Peyer's patch (tissue), 4 donors: Measurements from ENCODE around the gene RNF220. TPM values are rescaled to one million over a fixed set of nuclear protein-coding genes. Genes with fewer than 3 reads are reported as not detected.
A peak's percentile ranks its signal among the peaks of the same experiment; 100 is the strongest.

Experiments
- DNase-seq, 3 donors: peaks; one replicate each; pipeline ENCODE4 v3.0.0-alpha.2; 2017 to 2019
- H3K27ac ChIP-seq, 4 donors: fragments of 200-600 bp; sonication (generic); one replicate each; pipeline ENCODE4 v1.5.1; 2016 to 2019
- H3K27me3 ChIP-seq, 2 donors: fragments of 200-600 bp; sonication (generic); one replicate each; pipeline ENCODE4 v1.5.1; 2019
- H3K36me3 ChIP-seq, 3 donors: fragments of 200-600 bp; sonication (generic); one replicate each; pipeline ENCODE4 v1.5.1; 2016 to 2019
- H3K4me1 ChIP-seq, 4 donors: fragments of 200-600 bp; sonication (generic); one replicate each; pipeline ENCODE4 v1.5.1; 2016 to 2019
- H3K4me3 ChIP-seq, 4 donors: fragments of 200-600 bp; sonication (generic); 1 replicate in 3 of 4; 2 replicates in 1 of 4; pipeline ENCODE4 v1.5.1; 2016 to 2019; ENCODE audit warnings: mild to moderate bottlenecking in 1 of 4
- H3K9me3 ChIP-seq, 4 donors: fragments of 200-600 bp; sonication (generic); one replicate each; pipeline ENCODE4 v1.5.1; 2016 to 2019; ENCODE audit warnings: mild to moderate bottlenecking in 1 of 4
- CTCF ChIP-seq, 6 experiments: fragments of 450-650 bp in 4 of 6; fragments of 200-600 bp in 2 of 6; sonication (generic) in 1 of 6; IDR thresholded peaks; one replicate each; pipeline ENCODE4 v1.5.1; 2017 to 2019; ENCODE audit warnings: antibody characterized with exemption in 6 of 6, mild to moderate bottlenecking in 3 of 6, moderate library complexity in 1 of 6
- POLR2A ChIP-seq, 2 donors: fragments of 450-650 bp; IDR thresholded peaks; one replicate each; pipeline ENCODE4 v1.5.1; 2017; ENCODE audit warnings: antibody characterized with exemption in 2 of 2, mild to moderate bottlenecking in 2 of 2, moderate library complexity in 2 of 2
- total RNA-seq, 4 donors: library from RNA; depleted of rRNA; stranded (reverse); fragments of >200 nt; gene quantifications; one replicate each; pipeline ENCODE4 v1.1.0, GENCODE V29; 2016

RNF220 gene
- total RNA-seq, 4 donors from 2014 or later: 107 to 152 (median 114) TPM

DNA sequence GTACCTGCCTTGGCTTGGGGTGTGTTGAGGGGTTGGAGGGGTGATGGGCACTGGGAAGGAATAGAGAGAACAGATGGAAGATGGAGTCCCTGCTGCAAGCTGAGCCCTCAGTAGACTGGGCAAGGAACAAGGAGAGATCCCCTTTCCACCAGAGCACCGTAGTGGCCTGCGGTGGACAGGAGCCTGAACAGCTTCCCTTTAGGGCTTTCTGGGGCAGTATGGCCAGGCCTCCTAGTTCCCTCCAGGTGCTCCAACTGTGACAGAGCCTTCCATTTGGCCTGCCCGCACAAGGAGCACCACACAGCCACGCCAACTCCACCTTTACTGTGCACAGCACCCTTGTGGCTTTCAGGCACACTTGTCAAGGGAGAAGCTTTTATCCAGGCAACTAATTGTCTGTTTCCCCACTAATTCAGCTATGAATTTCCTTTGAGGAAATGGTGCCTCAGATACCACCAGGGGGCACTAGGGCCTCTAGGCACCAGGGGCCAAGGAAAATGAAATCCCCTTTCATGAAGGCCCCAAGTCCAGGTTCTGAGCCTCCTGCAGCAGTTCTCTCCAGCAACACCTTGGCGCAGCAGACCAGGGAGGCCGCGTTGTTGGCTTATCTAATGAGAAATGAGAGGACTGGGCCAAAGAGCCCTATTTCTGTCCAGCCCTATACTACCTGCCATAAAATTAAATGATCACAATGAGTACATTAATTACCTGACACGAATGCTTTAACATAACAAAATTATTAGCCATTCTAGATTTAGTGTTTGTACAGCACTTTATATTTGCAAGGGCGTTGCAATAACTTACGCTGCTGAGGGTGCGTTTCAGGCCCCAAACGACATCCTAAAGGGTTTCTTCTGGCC, 26.9 kb upstream of the RNF220 start:
- Histone ChIP-seq H3K4me1 (no peaks in the 10 kb centered on the region), H3K9me3 (no peaks in the 10 kb centered on the region), H3K4me3 (no peak overlapping the region), H3K27ac (no peak overlapping the region), H3K27me3 (no peaks in the 10 kb centered on the region), H3K36me3 (no peaks in the 10 kb centered on the region)
- no peak for TF ChIP-seq POLR2A (IDR thresholded peaks at IDR 0.05)
- peak; percentile 9 to 54 (median 50) for TF ChIP-seq CTCF (IDR thresholded peaks at IDR 0.05)
- DNase-seq: peak in 1 of 3 donors; percentile 59

DNA sequence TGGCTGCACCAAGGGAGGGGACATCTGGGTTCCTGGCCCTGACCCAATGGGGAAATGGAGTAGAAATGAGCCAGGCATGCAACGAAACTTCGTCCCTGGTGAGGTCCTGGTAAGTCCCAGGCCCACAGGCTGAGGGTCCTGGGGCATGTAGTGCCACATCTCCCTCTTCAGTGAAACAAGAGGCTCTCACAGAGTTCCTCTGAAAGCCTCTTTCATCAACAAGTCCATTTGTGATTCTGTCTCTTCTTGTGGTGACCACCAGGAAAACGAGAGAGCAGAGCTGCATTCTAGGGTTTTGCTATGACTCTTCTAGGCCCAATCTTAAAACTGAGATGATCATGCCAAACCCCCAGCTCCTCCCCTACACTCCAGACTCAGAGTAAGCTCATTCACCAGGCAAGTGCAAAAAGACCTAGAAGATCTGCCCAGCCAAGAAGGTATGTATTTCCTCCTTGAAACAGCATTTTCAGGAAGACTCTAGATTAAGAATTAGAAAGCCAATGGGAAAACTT, 24.3 kb upstream of the RNF220 start:
- Histone ChIP-seq H3K36me3 (no peaks in the 10 kb centered on the region), H3K4me1 (no peaks in the 10 kb centered on the region), H3K27me3 (no peaks in the 10 kb centered on the region), H3K9me3 (no peaks in the 10 kb centered on the region), H3K27ac (no peak overlapping the region), H3K4me3 (no peak overlapping the region)
- TF ChIP-seq CTCF (IDR thresholded peaks at IDR 0.05) (no peak), POLR2A (IDR thresholded peaks at IDR 0.05) (no peak)
- no peak for DNase-seq

DNA sequence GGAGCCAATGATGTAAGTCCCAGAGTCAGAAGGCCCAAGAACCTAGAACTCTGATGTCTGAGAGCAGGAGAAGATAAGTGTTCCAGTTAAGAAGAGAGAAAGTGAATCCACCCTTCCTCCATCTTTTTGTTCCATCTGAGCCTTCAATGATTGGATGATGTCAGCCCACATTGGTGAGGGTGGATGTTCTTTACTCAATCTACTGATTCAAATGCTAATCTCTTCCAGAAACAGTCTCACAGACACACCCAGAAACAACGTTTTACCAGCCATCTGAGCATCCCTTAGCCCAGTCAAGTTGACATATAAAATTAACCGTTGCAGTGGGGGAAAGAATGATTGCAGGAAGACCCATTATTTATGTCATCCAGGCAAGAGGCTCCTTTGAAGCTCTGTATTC, 16.5 kb upstream of the RNF220 start:
- DNase-seq: no peak
- TF ChIP-seq POLR2A (IDR thresholded peaks at IDR 0.05) (no peak), CTCF (IDR thresholded peaks at IDR 0.05) (no peak)
- no peaks in the 10 kb centered on the region for H3K36me3 ChIP-seq

DNA sequence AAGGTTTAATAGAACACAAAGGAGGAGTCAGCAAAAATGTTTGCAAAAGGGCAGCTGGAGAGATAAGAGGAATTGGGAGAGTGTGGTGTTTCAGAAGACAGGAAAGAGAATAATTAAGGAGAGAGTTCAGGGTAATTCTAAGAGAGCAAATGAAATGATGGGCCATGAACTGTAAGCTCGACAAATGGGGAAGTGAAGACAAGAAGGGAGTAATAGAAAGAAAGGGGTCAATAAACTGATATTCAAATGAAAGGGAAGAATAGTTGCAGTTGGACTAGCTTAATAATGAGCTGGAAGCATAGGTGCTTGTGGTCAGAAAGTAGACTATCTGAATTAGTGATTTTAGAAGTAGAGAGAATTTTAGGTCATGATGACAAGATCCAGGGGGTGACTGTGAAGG, 15.6 kb upstream of the RNF220 start:
- TF ChIP-seq CTCF (IDR thresholded peaks at IDR 0.05): no peak
- no peak for TF ChIP-seq POLR2A (IDR thresholded peaks at IDR 0.05)
- no peak overlapping the region for H3K4me3 ChIP-seq
- no peak for DNase-seq
- no peaks in the 10 kb centered on the region for H3K27me3 ChIP-seq
- H3K36me3 ChIP-seq: no peaks in the 10 kb centered on the region
- H3K4me1 ChIP-seq: no peaks in the 10 kb centered on the region
- H3K27ac ChIP-seq: no peak overlapping the region
- H3K9me3 ChIP-seq: no peaks in the 10 kb centered on the region

More for the DNA sequence above, 16.5 kb upstream of the RNF220 start:
- Histone ChIP-seq H3K4me3 (no peak overlapping the region), H3K9me3 (no peaks in the 10 kb centered on the region), H3K27ac (no peak overlapping the region), H3K27me3 (no peaks in the 10 kb centered on the region), H3K4me1 (no peaks in the 10 kb centered on the region)

- H3K27me3 ChIP-seq: no peaks in the 10 kb centered on the region
- no peak for DNase-seq
These were observed 14.8 kb upstream of the RNF220 start for GRCh38 chr1:44390277-44390676.

More at GRCh38 chr1:44390277-44390676, 14.8 kb upstream of the RNF220 start:
- no peak overlapping the region for H3K27ac ChIP-seq
- H3K36me3 ChIP-seq: no peaks in the 10 kb centered on the region
- no peaks in the 10 kb centered on the region for H3K4me1 ChIP-seq
- TF ChIP-seq CTCF (IDR thresholded peaks at IDR 0.05) (no peak), POLR2A (IDR thresholded peaks at IDR 0.05) (no peak)
- no peaks in the 10 kb centered on the region for H3K9me3 ChIP-seq
- no peak overlapping the region for H3K4me3 ChIP-seq
